GM19463 (cell line): ENCODE results near the gene LRGUK.
A peak's percentile ranks its signal among the peaks of the same experiment; 100 is the strongest.
"Not testable (repeated sequence)": the region's sequence is repeated elsewhere in the genome, so short reads cannot be mapped to it uniquely, and the experiment has no call there.

Experiments used
- ATAC-seq: cut with Tn5 transposase; IDR thresholded peaks from one replicate; pipeline ENCODE4 v1.9.1; 2021; ENCODE audit warnings: mild to moderate bottlenecking, moderate library complexity; ENCODE audit not compliant: unreplicated experiment

The LRGUK gene

GRCh38 chr7:134126966-134127848 is at the start of gene LRGUK:
LRGUK (plus strand) TSS chr7:134127340; CDS start chr7:134127368, 28 bp downstream.
- peak; percentile 100 for ATAC-seq

GRCh38 chr7:134077560-134077959 is 49.6 kb upstream of the LRGUK start:
- ATAC-seq: not testable (repeated sequence)

GRCh38 chr7:134078991-134079390 is 48.1 kb upstream of the LRGUK start:
- ATAC-seq: no peak

GRCh38 chr7:134081695-134082094 is 45.4 kb upstream of the LRGUK start:
- no peak for ATAC-seq

- ATAC-seq: no peak
These were observed 43.2 kb upstream of the LRGUK start for GRCh38 chr7:134083766-134084487.

- no peak for ATAC-seq
These were observed 42.5 kb upstream of the LRGUK start for GRCh38 chr7:134084488-134085144.

GRCh38 chr7:134085311-134085710 is 41.8 kb upstream of the LRGUK start:
- ATAC-seq: no peak

- no peak for ATAC-seq
These were observed 40.0 kb upstream of the LRGUK start for GRCh38 chr7:134086998-134087735.

- ATAC-seq: no peak
These were observed 38.9 kb upstream of the LRGUK start for GRCh38 chr7:134088199-134088598.

- no peak for ATAC-seq
These were observed 37.7 kb upstream of the LRGUK start for GRCh38 chr7:134089446-134089845.

- ATAC-seq: no peak
These were observed 29.1 kb upstream of the LRGUK start for GRCh38 chr7:134098072-134098471.

- ATAC-seq: no peak
These were observed 25.4 kb upstream of the LRGUK start for GRCh38 chr7:134101716-134102115.

GRCh38 chr7:134104166-134104565 is 23.0 kb upstream of the LRGUK start:
- no peak for ATAC-seq

GRCh38 chr7:134105841-134106240 is 21.3 kb upstream of the LRGUK start:
- no peak for ATAC-seq

GRCh38 chr7:134108802-134109201 is 18.3 kb upstream of the LRGUK start:
- no peak for ATAC-seq

- ATAC-seq: no peak
These were observed 13.5 kb upstream of the LRGUK start for GRCh38 chr7:134113655-134114054.

GRCh38 chr7:134114992-134115391 is 12.1 kb upstream of the LRGUK start:
- ATAC-seq: no peak

GRCh38 chr7:134120405-134120804 is 6.7 kb upstream of the LRGUK start:
- ATAC-seq: no peak

GRCh38 chr7:134121632-134122139 is 5.5 kb upstream of the LRGUK start:
- ATAC-seq: no peak

- ATAC-seq: no peak
These were observed 4.2 kb upstream of the LRGUK start for GRCh38 chr7:134122980-134123379.

GRCh38 chr7:134126146-134126545 is 994 bp upstream of the LRGUK start:
- ATAC-seq: no peak
